Neural crest cell (in vitro differentiated cells): ENCODE measurements around the gene CDC42BPB. TPM values are rescaled to one million over a fixed set of nuclear protein-coding genes. Genes with fewer than 3 reads are reported as not detected.

Experiments
- DNase-seq: peaks from one replicate; pipeline ENCODE4 v3.0.0; 2021; ENCODE audit warnings: low read depth, mixed read lengths, low spot score
- H3K27ac Mint-ChIP-seq: one replicate; pipeline ENCODE4 v1.8.0; 2021; ENCODE audit warnings: mild to moderate bottlenecking, mixed read lengths; ENCODE audit not compliant: unreplicated experiment
- H3K27me3 Mint-ChIP-seq: 2 replicates; pipeline ENCODE4 v1.8.0; 2021; ENCODE audit warnings: low read depth, mild to moderate bottlenecking, mixed read lengths
- H3K36me3 Mint-ChIP-seq: 2 replicates; pipeline ENCODE4 v1.8.0; 2021; ENCODE audit warnings: low read depth, mild to moderate bottlenecking, mixed read lengths
- H3K4me1 Mint-ChIP-seq: 2 replicates; pipeline ENCODE4 v1.8.0; 2021; ENCODE audit warnings: mixed read lengths
- H3K4me3 Mint-ChIP-seq: one replicate; pipeline ENCODE4 v1.8.0; 2021; ENCODE audit warnings: mild to moderate bottlenecking, mixed read lengths
- H3K9me3 Mint-ChIP-seq: 2 replicates; pipeline ENCODE4 v1.8.0; 2021; ENCODE audit warnings: mixed read lengths
- total RNA-seq: library from RNA; stranded (reverse); gene quantifications from 2 replicates; pipeline ENCODE4 v1.2.1, GENCODE V29; 2021
- TF ChIP-seq, protein P1 (sequence below): fragments of 200-600 bp; sonication (generic); conservative IDR thresholded peaks from 2 replicates; pipeline ENCODE4 v1.5.0; 2021; ENCODE audit warnings: antibody characterized with exemption, mild to moderate bottlenecking

CDC42BPB gene
- total RNA-seq, 1 donor from 2014 or later: 94.8 TPM

DNA sequence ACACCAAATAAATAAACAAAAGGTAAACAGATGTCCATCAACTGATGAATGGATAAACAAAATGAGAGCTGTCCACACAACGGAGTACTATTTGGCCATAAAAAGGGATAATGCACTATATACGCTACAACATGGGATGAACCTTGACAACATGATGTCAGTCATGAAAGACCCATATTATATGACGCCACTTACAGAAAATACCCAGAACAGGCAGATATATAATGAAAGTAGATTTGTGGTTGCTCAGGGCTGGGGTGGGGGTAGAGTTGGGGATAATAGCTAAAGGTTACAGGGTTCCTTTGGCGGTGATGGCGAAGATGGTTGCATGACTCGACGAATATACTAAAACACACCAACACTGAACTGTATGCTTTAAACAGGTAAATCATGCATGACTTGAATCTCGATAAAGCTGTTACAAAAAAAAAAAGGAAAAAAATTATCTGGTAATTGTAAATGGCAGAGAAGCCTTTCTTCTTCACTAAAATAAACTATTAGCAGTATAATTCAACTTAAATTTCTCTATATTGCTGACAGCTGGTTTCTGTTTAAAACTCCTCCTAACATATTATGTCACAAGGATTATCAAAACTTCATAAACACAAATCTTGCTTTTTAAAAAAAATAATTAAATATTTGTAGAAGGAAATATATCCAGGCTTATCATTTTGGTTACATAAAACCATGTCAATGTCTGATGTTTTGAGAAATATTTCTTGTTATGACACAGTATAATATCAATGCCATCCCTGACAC lies 13.9 kb downstream of the CDC42BPB start:
- Mint-ChIP-seq H3K9me3 (peaks cover 5% of the 10 kb centered on the region), H3K27ac (no peak overlapping the region), H3K36me3 (peaks cover 23% of the 10 kb centered on the region), H3K27me3 (no peaks in the 10 kb centered on the region), H3K4me1 (peaks cover 28% of the 10 kb centered on the region), H3K4me3 (no peak overlapping the region)
- no peak for DNase-seq
- TF ChIP-seq, protein P1, sequence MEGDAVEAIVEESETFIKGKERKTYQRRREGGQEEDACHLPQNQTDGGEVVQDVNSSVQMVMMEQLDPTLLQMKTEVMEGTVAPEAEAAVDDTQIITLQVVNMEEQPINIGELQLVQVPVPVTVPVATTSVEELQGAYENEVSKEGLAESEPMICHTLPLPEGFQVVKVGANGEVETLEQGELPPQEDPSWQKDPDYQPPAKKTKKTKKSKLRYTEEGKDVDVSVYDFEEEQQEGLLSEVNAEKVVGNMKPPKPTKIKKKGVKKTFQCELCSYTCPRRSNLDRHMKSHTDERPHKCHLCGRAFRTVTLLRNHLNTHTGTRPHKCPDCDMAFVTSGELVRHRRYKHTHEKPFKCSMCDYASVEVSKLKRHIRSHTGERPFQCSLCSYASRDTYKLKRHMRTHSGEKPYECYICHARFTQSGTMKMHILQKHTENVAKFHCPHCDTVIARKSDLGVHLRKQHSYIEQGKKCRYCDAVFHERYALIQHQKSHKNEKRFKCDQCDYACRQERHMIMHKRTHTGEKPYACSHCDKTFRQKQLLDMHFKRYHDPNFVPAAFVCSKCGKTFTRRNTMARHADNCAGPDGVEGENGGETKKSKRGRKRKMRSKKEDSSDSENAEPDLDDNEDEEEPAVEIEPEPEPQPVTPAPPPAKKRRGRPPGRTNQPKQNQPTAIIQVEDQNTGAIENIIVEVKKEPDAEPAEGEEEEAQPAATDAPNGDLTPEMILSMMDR: no peak

DNA sequence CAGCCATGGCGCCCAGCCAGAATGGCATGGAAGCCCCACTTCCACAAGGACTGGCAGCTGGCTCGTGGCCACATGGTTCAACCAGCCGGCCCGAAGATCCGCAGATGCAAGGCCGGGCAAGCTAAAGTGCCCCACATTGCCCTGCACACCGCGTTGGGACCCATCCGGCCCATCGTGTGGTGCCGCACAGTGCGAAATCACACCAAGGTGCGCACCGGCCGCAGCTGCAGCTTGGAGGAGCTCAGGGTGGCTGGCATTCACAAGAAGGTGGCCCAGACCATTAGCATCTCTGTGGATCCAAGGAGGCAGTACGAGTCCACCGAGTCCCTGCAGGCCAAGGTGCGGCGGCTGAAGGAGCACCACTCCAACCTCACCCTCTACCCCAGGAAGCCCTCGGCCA lies 15.9 kb downstream of the CDC42BPB start:
- no peak for DNase-seq
- no peak overlapping the region for H3K27ac Mint-ChIP-seq
- TF ChIP-seq, protein P1: no peak
- H3K27me3 Mint-ChIP-seq: no peaks in the 10 kb centered on the region
- no peak overlapping the region for H3K4me3 Mint-ChIP-seq
- H3K9me3 Mint-ChIP-seq: peaks cover 5% of the 10 kb centered on the region
- peaks cover 23% of the 10 kb centered on the region for H3K36me3 Mint-ChIP-seq
- H3K4me1 Mint-ChIP-seq: peaks cover 27% of the 10 kb centered on the region

DNA sequence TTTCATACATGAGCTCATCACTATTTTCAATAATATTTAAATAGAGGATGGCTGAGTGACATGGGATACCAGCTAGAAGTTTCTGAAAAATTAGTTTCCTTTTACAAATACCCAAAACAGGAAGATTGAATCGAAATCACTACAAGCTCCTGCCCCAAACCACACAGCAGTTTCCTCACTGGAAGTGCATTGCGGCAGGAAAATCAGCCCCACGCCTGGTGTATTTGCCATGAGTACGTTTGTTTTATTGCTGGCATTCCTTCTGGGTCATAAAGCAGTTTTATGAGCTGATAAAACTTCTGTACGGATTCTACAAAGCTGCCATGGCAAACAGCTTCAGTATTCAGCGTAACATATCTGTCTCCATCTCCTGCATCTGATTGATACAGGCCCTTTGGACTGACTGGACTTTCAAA lies 23.7 kb downstream of the CDC42BPB start:
- H3K4me3 Mint-ChIP-seq: no peak overlapping the region

DNA sequence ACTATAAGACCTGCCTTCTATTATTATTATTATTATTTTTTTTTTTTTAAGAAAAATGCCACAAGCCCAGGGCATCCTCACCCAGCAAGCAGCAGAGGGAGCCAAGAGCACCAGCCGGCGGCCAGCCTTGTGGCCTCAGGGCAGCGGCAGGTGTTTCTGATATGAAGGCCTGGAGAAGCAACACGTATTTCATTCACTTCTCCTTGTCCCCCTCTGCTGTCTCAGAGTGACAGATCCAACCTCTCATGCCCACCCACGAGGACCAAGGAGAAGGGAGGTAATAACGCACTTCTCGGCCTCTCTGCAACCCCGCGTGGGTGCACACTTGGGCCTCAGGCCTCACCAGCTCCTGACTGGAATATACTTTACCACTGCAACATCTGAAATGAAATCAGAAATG lies 25.4 kb downstream of the CDC42BPB start:
- H3K9me3 Mint-ChIP-seq: no peaks in the 10 kb centered on the region
- no peak overlapping the region for H3K27ac Mint-ChIP-seq
- TF ChIP-seq, protein P1: no peak
- H3K4me3 Mint-ChIP-seq: no peak overlapping the region
- H3K27me3 Mint-ChIP-seq: no peaks in the 10 kb centered on the region
- DNase-seq: no peak
- peaks cover 7% of the 10 kb centered on the region for H3K4me1 Mint-ChIP-seq
- H3K36me3 Mint-ChIP-seq: no peaks in the 10 kb centered on the region

More for the DNA sequence above, 23.7 kb downstream of the CDC42BPB start:
- Mint-ChIP-seq H3K27me3 (no peaks in the 10 kb centered on the region), H3K27ac (no peak overlapping the region), H3K4me1 (peaks cover 3% of the 10 kb centered on the region), H3K9me3 (no peaks in the 10 kb centered on the region), H3K36me3 (no peaks in the 10 kb centered on the region)
- TF ChIP-seq, protein P1: no peak
- DNase-seq: no peak

DNA sequence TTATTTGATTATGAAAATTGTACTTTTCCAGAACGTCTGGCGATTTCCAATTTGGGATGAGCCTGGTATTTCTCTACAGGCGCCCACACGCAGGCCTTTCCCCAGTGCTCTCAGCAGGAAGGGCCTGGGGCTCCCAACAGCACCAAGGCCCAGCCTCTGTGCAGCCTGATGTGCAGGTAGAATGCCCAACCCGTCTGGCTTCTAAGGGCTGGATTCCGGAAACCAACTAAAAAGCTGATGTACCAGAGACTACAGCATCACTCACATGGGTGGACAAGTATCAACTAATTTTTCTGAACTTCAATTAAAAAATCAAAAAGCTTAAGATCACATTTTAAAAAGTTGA lies 25.8 kb downstream of the CDC42BPB start:
- H3K4me1 Mint-ChIP-seq: peaks cover 7% of the 10 kb centered on the region
- DNase-seq: no peak
- H3K36me3 Mint-ChIP-seq: no peaks in the 10 kb centered on the region
- no peaks in the 10 kb centered on the region for H3K27me3 Mint-ChIP-seq
- TF ChIP-seq, protein P1: no peak
- H3K9me3 Mint-ChIP-seq: no peaks in the 10 kb centered on the region
- H3K27ac Mint-ChIP-seq: no peak overlapping the region
- no peak overlapping the region for H3K4me3 Mint-ChIP-seq
